ENCODE measurements around the gene SLC24A4. TPM values are rescaled to one million over a fixed set of nuclear protein-coding genes. Genes with fewer than 3 reads are reported as not detected.

Gene SLC24A4
- total RNA-seq, 1 donor from 2014 or later: 1.5 TPM

DNA sequence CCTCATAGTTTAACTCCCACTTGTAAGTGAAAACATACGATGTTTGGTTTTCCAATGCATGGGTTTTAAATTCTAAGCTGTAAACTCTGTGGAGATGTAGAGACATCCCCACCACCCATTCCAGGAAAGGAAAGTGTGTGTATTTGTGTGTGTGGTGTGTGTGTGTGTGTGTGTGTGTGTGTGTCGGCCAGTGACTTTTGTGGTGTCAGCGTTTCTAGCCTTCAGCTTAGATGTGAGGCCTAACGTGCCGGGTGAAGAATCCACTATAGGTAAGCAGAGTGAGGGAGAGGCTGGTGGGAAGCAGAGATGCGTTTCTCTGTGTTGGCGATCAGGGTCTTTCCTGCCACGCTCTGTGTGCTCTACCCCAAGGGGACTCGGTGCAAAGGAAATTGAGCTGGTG lies 93.0 kb downstream of the SLC24A4 start:
- intact Hi-C loops (cut with DNase I): no loop called here
- H3K36me3 ChIP-seq: no peaks in the 10 kb centered on the region
- TF ChIP-seq, protein P1, sequence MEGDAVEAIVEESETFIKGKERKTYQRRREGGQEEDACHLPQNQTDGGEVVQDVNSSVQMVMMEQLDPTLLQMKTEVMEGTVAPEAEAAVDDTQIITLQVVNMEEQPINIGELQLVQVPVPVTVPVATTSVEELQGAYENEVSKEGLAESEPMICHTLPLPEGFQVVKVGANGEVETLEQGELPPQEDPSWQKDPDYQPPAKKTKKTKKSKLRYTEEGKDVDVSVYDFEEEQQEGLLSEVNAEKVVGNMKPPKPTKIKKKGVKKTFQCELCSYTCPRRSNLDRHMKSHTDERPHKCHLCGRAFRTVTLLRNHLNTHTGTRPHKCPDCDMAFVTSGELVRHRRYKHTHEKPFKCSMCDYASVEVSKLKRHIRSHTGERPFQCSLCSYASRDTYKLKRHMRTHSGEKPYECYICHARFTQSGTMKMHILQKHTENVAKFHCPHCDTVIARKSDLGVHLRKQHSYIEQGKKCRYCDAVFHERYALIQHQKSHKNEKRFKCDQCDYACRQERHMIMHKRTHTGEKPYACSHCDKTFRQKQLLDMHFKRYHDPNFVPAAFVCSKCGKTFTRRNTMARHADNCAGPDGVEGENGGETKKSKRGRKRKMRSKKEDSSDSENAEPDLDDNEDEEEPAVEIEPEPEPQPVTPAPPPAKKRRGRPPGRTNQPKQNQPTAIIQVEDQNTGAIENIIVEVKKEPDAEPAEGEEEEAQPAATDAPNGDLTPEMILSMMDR (IDR thresholded peaks at IDR 0.05): no peak
- TF ChIP-seq POLR2AphosphoS5 (IDR thresholded peaks at IDR 0.05; ENCODE audit: insufficient read depth in 1 of 2, low read depth in 1 of 2) (no peak), POLR2A (IDR thresholded peaks at IDR 0.05) (no peak)
- H3K4me1 ChIP-seq: no peaks in the 10 kb centered on the region
- H3K27me3 ChIP-seq: no peaks in the 10 kb centered on the region
- H3K4me3 ChIP-seq: no peak overlapping the region
- DNase-seq (ENCODE audit: extremely low spot score in 2 of 2): no peak
- H3K9me3 ChIP-seq: no peaks in the 10 kb centered on the region
- no peak overlapping the region for H3K27ac ChIP-seq

DNA sequence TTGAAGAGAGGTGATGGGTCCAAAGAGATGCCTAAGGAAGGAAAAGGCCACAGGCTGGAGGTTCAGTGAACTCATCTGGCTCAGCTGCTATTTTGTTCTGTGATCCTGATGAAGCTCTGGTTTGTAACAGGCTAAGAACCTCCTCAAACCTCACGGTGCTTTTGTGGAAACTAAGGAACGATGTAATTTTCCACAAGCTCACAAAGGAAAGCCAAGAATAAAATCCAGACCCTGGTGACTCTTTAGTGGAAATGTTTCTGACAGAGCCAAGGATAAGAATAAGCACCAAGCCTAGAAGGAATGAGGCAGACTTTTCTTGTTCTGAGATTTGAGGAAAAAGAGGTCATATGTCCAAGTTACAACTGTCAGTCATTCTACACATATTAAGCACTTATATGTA lies 93.6 kb downstream of the SLC24A4 start:
- DNase-seq (ENCODE audit: extremely low spot score in 2 of 2): no peak
- Histone ChIP-seq H3K36me3 (no peaks in the 10 kb centered on the region), H3K27ac (no peak overlapping the region), H3K9me3 (no peaks in the 10 kb centered on the region), H3K27me3 (no peaks in the 10 kb centered on the region), H3K4me1 (no peaks in the 10 kb centered on the region), H3K4me3 (no peak overlapping the region)
- intact Hi-C loops (cut with DNase I): no loop called here
- TF ChIP-seq, protein P1 (IDR thresholded peaks at IDR 0.05): no peak
- no peak for TF ChIP-seq POLR2AphosphoS5 (IDR thresholded peaks at IDR 0.05; ENCODE audit: insufficient read depth in 1 of 2, low read depth in 1 of 2)
- no peak for TF ChIP-seq POLR2A (IDR thresholded peaks at IDR 0.05)

DNA sequence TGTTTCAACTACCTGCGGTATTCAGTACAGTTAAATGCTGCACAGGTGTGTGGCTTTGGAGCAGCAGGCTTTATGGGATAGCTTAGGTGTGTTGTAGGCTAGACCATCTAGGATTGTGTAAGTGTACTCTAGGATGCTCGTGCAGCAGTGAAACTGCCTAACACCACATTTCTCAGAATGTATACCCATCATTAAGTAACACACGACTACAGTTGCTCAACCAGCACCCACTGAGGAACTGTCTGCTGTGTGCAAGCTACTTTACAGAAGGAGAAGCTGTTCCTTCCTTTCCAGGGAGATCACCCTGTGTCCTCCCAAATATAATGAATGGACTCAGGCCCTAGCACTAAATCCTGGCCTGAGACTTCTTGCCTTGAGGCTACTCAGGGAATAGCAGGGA lies 94.8 kb downstream of the SLC24A4 start:
- H3K9me3 ChIP-seq: no peaks in the 10 kb centered on the region
- intact Hi-C loops (cut with DNase I): no loop called here
- no peak overlapping the region for H3K27ac ChIP-seq
- H3K36me3 ChIP-seq: no peaks in the 10 kb centered on the region
- H3K27me3 ChIP-seq: no peaks in the 10 kb centered on the region
- TF ChIP-seq POLR2AphosphoS5 (IDR thresholded peaks at IDR 0.05; ENCODE audit: insufficient read depth in 1 of 2, low read depth in 1 of 2) (no peak), POLR2A (IDR thresholded peaks at IDR 0.05) (no peak)
- TF ChIP-seq, protein P1 (IDR thresholded peaks at IDR 0.05): no peak
- H3K4me3 ChIP-seq: no peak overlapping the region
- H3K4me1 ChIP-seq: peaks cover 6% of the 10 kb centered on the region
- no peak for DNase-seq (ENCODE audit: extremely low spot score in 2 of 2)

DNA sequence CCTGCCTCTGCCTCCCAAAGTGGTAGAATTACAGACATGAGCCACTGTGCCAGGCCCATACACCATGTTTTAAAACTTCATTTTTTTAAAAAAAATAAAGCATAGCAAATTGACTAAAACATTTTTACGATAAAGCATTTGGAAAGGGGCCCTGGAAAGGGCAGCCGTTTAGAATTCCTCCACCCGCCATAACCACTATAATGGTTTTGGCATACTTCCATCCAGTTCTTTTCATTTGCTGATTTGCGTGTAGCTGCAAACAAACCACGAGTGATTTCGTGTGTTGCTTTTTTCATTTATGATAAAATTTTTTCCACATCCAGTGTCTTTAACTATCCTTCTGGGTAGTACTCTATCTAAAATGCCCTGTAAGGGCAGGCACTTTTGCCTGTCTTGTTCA lies 98.8 kb downstream of the SLC24A4 start:
- Histone ChIP-seq H3K27me3 (no peaks in the 10 kb centered on the region), H3K4me1 (peaks cover 6% of the 10 kb centered on the region), H3K4me3 (no peak overlapping the region), H3K9me3 (no peaks in the 10 kb centered on the region), H3K36me3 (no peaks in the 10 kb centered on the region), H3K27ac (no peak overlapping the region)
- no peak for TF ChIP-seq POLR2A (IDR thresholded peaks at IDR 0.05)
- TF ChIP-seq POLR2AphosphoS5 (IDR thresholded peaks at IDR 0.05; ENCODE audit: insufficient read depth in 1 of 2, low read depth in 1 of 2): no peak
- TF ChIP-seq, protein P1 (IDR thresholded peaks at IDR 0.05): no peak
- intact Hi-C loops (cut with DNase I): no loop called here
- DNase-seq (ENCODE audit: extremely low spot score in 2 of 2): no peak

DNA sequence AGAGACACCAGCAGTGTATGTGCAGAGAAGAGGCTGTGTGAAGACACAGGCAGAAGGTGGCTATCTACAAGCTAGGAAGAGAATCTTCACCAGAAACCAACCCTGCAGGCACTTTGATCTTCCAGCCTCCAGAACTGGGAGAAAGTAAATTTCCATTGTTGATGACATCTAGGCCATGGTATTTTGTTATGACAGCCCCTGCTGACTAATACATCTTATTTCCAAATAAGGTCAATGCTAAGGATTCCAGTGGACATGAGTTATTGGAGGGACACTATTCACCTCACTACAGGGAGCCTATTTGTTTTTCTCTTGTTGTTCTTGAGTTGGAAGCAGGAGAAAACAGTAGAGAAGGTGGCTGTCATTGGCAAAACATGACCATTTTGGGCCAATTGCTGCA lies 102.1 kb downstream of the SLC24A4 start:
- no peak overlapping the region for H3K4me3 ChIP-seq
- H3K4me1 ChIP-seq: peaks cover 6% of the 10 kb centered on the region
- H3K9me3 ChIP-seq: no peaks in the 10 kb centered on the region
- no peak for DNase-seq (ENCODE audit: extremely low spot score in 2 of 2)
- intact Hi-C loops (cut with DNase I): no loop called here
- no peaks in the 10 kb centered on the region for H3K27me3 ChIP-seq
- no peaks in the 10 kb centered on the region for H3K36me3 ChIP-seq
- TF ChIP-seq POLR2AphosphoS5 (IDR thresholded peaks at IDR 0.05; ENCODE audit: insufficient read depth in 1 of 2, low read depth in 1 of 2) (no peak), POLR2A (IDR thresholded peaks at IDR 0.05) (no peak)
- TF ChIP-seq, protein P1 (IDR thresholded peaks at IDR 0.05): no peak
- H3K27ac ChIP-seq: no peak overlapping the region

Data from vagina (tissue), 2 donors.